ENCODE results near the gene ZMYND19.

GRCh38 chr9:137588891-137589290 is 1.4 kb downstream of the ZMYND19 start:
- TF ChIP-seq CTCF (IDR thresholded peaks at IDR 0.05 in 4 of 5, conservative IDR thresholded peaks at IDR 0.05 in 1 of 5), result no peak
- no peak for TF ChIP-seq POLR2A (IDR thresholded peaks at IDR 0.05)
